OCI-LY7 (cell line): Measurements from ENCODE around the gene PLEKHG4B. TPM values are rescaled to one million over a fixed set of nuclear protein-coding genes. Genes with fewer than 3 reads are reported as not detected.

ENCODE experiments used
- BruUV-seq: library from RNA; stranded (reverse); fragments of 400-500 nt; replicated peaks from 2 replicates; lab custom pipeline; 2021; lab: Mats Ljungman, UMichigan
- CTCF ChIA-PET: fragments of 300-600 bp; sonication (Branson Sonifier 250); formaldehyde crosslinking; loops from one replicate; lab custom pipeline; 2022; ENCODE audit warnings: antibody characterized with exemption; ENCODE audit not compliant: unreplicated experiment; lab: Charles Lee
- POLR2A ChIA-PET: fragments of 300-600 bp; sonication (Branson Sonifier 250); formaldehyde crosslinking; loops from one replicate; lab custom pipeline; 2022; ENCODE audit warnings: antibody characterized with exemption; lab: Charles Lee
- DNase-seq: peaks from one replicate; pipeline ENCODE4 v3.0.0-alpha.2; 2015; ENCODE audit warnings: low spot score
- H2AFZ ChIP-seq: fragments of 200-600 bp; sonication (generic), shearing (Covaris generic); 2 replicates; pipeline ENCODE4 v1.6.1; 2014; ENCODE audit warnings: mild to moderate bottlenecking, antibody characterized with exemption, low read length, moderate library complexity
- H3K27ac ChIP-seq: fragments of 200-600 bp; sonication (generic); 2 replicates; pipeline ENCODE4 v1.5.1; 2014; ENCODE audit warnings: mixed run types, low read depth, mild to moderate bottlenecking, moderate library complexity, low read length, inconsistent platforms; ENCODE audit not compliant: poor library complexity, severe bottlenecking
- H3K36me3 ChIP-seq: fragments of 200-600 bp; sonication (generic); 2 replicates; pipeline ENCODE4 v1.6.1; 2014; ENCODE audit warnings: mild to moderate bottlenecking, antibody characterized with exemption, low read length, moderate library complexity, mixed read lengths; ENCODE audit not compliant: insufficient read depth
- H3K4me1 ChIP-seq: fragments of 200-600 bp; sonication (generic); 2 replicates; pipeline ENCODE4 v1.5.1; 2014; ENCODE audit warnings: mild to moderate bottlenecking, low read length; ENCODE audit not compliant: insufficient read depth, poor library complexity, severe bottlenecking
- H3K4me2 ChIP-seq: fragments of 200-600 bp; sonication (generic); 2 replicates; pipeline ENCODE4 v1.6.1; 2014; ENCODE audit warnings: mild to moderate bottlenecking, low read length
- H3K4me3 ChIP-seq: fragments of 200-600 bp; sonication (generic); 2 replicates; pipeline ENCODE4 v1.5.1; 2014; ENCODE audit warnings: mild to moderate bottlenecking, low read depth, low read length; ENCODE audit not compliant: poor library complexity, severe bottlenecking
- H3K79me2 ChIP-seq: fragments of 200-600 bp; sonication (generic); 2 replicates; pipeline ENCODE4 v1.6.1; 2016; ENCODE audit warnings: low read depth, mild to moderate bottlenecking, low read length, moderate library complexity, mixed read lengths; ENCODE audit not compliant: insufficient read depth
- H3K9me2 ChIP-seq: fragments of 200-600 bp; sonication (generic); 2 replicates; pipeline ENCODE4 v1.6.1; 2016; ENCODE audit warnings: mild to moderate bottlenecking, low read length, mixed read lengths; ENCODE audit not compliant: insufficient read depth
- H3K9me3 ChIP-seq: fragments of 200-600 bp; sonication (generic); 2 replicates; pipeline ENCODE4 v1.6.1; 2014; ENCODE audit warnings: mild to moderate bottlenecking, mixed run types, low read length, mixed read lengths
- H4K20me1 ChIP-seq: fragments of 200-600 bp; sonication (generic); 2 replicates; pipeline ENCODE4 v1.6.1; 2014; ENCODE audit warnings: mild to moderate bottlenecking, antibody characterized with exemption, low read length, moderate library complexity, mixed read lengths; ENCODE audit not compliant: insufficient read depth
- CTCF ChIP-seq: fragments of 200-600 bp; sonication (generic); conservative IDR thresholded peaks from 2 replicates; pipeline ENCODE4 v1.5.1; 2014; ENCODE audit warnings: mild to moderate bottlenecking, antibody characterized with exemption, low read length, moderate library complexity, mixed read lengths
- EZH2phosphoT487 ChIP-seq: fragments of 200-600 bp; sonication (generic); IDR thresholded peaks from 2 replicates; pipeline ENCODE4 v1.6.1; 2018; ENCODE audit warnings: low read depth, borderline replicate concordance, mild to moderate bottlenecking, mixed run types, antibody characterized with exemption, low read length, moderate library complexity, mixed read lengths
- intact Hi-C: fragments of 100-400 bp; cut with micrococcal nuclease; formaldehyde crosslinking; loops from one replicate; pipeline ENCODE4 v1.10.0; 2022; ENCODE audit not compliant: unreplicated experiment
- total RNA-seq, 2 experiments: library from RNA; depleted of rRNA in 1 of 2; stranded (reverse); fragments of >200 nt in 1 of 2; shearing (Covaris generic) in 1 of 2; gene quantifications; 2 replicates each; pipeline ENCODE4 v1.2.3, GENCODE V29; 2014 to 2022

Gene PLEKHG4B
- total RNA-seq, 2 experiments from 2014 or later = 0.30 to 0.41 TPM

GRCh38 chr5:92401-93220 lies 643 bp downstream of the PLEKHG4B start:
- no peak for DNase-seq
- H3K79me2 ChIP-seq = no peaks in the 10 kb centered on the region
- H4K20me1 ChIP-seq = no peaks in the 10 kb centered on the region
- H2AFZ ChIP-seq = no peak overlapping the region
- H3K4me3 ChIP-seq = no peak overlapping the region
- no peaks in the 10 kb centered on the region for H3K4me1 ChIP-seq
- TF ChIP-seq CTCF (no peak), EZH2phosphoT487 (no peak)
- H3K4me2 ChIP-seq = no peak overlapping the region
- intact Hi-C loops = no loop called here
- ChIA-PET CTCF (no interaction called here), POLR2A (no interaction called here)
- BruUV-seq = no TSS peak
- H3K9me2 ChIP-seq = no peaks in the 10 kb centered on the region
- no peak overlapping the region for H3K27ac ChIP-seq
- H3K9me3 ChIP-seq = no peaks in the 10 kb centered on the region
- no peaks in the 10 kb centered on the region for H3K36me3 ChIP-seq

GRCh38 chr5:93221-93980 lies 1.4 kb downstream of the PLEKHG4B start:
- no peaks in the 10 kb centered on the region for H3K4me1 ChIP-seq
- H3K9me3 ChIP-seq = no peaks in the 10 kb centered on the region
- DNase-seq = no peak
- H4K20me1 ChIP-seq = no peaks in the 10 kb centered on the region
- no peaks in the 10 kb centered on the region for H3K9me2 ChIP-seq
- no peaks in the 10 kb centered on the region for H3K79me2 ChIP-seq
- H3K4me3 ChIP-seq = no peak overlapping the region
- no peak overlapping the region for H3K27ac ChIP-seq
- TF ChIP-seq CTCF (no peak), EZH2phosphoT487 (no peak)
- H3K4me2 ChIP-seq = no peak overlapping the region
- no TSS peak for BruUV-seq
- ChIA-PET CTCF (no interaction called here), POLR2A (no interaction called here)
- intact Hi-C loops = no loop called here
- H2AFZ ChIP-seq = no peak overlapping the region
- H3K36me3 ChIP-seq = no peaks in the 10 kb centered on the region
